K562 (cell line): ENCODE data around the gene ZNF385C. TPM values are rescaled to one million over a fixed set of nuclear protein-coding genes. Genes with fewer than 3 reads are reported as not detected.

Experiments
- ATAC-seq: fragments of 200-7000 bp; cut with Tn5 transposase; 3 replicates; pipeline ENCODE4 v1.9.1; 2020; ENCODE audit warnings: moderate library complexity
- BruUV-seq: library from RNA; stranded (reverse); fragments of 400-500 nt; replicated peaks from 2 replicates; lab custom pipeline; 2021; lab: Mats Ljungman, UMichigan
- CTCF ChIA-PET: fragments of 300-600 bp; formaldehyde crosslinking; extraction: SDS; loops from one replicate; lab custom pipeline; 2021; ENCODE audit warnings: low intra/inter-chr PET ratio; lab: Yijun Ruan, JAX
- POLR2A ChIA-PET: fragments of 300-600, 350-650 bp; sonication (Branson Sonifier 250); formaldehyde crosslinking; extraction: SDS; loops from one replicate; lab custom pipeline; 2021; ENCODE audit warnings: antibody characterized with exemption, inconsistent platforms; lab: Yijun Ruan, JAX
- DNase-seq, 4 experiments: peaks; one replicate each; pipeline versions ENCODE4 v3.0.0 to v3.0.0-alpha.2; 2011 to 2018; ENCODE audit warnings: low spot score in 3 of 4, mixed read lengths in 3 of 4; ENCODE audit errors: extremely low read depth in 1 of 4
- FAIRE-seq: peaks from 2 replicates; lab custom pipeline; 2011; peaks lifted over from hg19 to GRCh38; lab: Jason Lieb, UNC
- H2AFZ ChIP-seq: 2 replicates; pipeline ENCODE4 v1.6.0; 2011; ENCODE audit warnings: low read depth, low read length, control low read depth, inconsistent platforms
- H3K27ac ChIP-seq: fragments of 200-600 bp; 3 replicates; pipeline ENCODE4 v1.8.0; 2011; ENCODE audit warnings: low read depth, mild to moderate bottlenecking, control low read depth, inconsistent platforms, low read length, moderate library complexity, mixed read lengths; ENCODE audit errors: extremely low read depth
- H3K27me3 ChIP-seq, 2 experiments: fragments of 300-600 bp in 1 of 2; 2 replicates in 1 of 2; 3 replicates in 1 of 2; pipeline versions ENCODE4 v1.6.0 to v1.8.0; 2011; ENCODE audit warnings: inconsistent platforms in 2 of 2, low read length in 2 of 2, mild to moderate bottlenecking in 1 of 2, mixed read lengths in 1 of 2, moderate library complexity in 1 of 2; ENCODE audit not compliant: control insufficient read depth in 2 of 2, insufficient read depth in 2 of 2
- H3K36me3 ChIP-seq: fragments of 300-600 bp; 3 replicates; pipeline ENCODE4 v1.8.0; 2011; ENCODE audit warnings: mild to moderate bottlenecking, low read length, inconsistent platforms; ENCODE audit not compliant: control insufficient read depth, insufficient read depth
- H3K4me1 ChIP-seq, 2 experiments: fragments of 200-600 bp in 1 of 2; replicated peaks in 1 of 2; 2 replicates in 1 of 2; 3 replicates in 1 of 2; pipeline versions ENCODE4 v1.5.1 to v1.8.0; 2011; ENCODE audit warnings: inconsistent platforms in 2 of 2, low read length in 2 of 2, mild to moderate bottlenecking in 1 of 2, mixed read lengths in 1 of 2, moderate library complexity in 1 of 2; ENCODE audit not compliant: control insufficient read depth in 2 of 2, insufficient read depth in 2 of 2
- H3K4me2 ChIP-seq: 2 replicates; pipeline ENCODE4 v1.6.1; 2011; ENCODE audit warnings: low read length, control low read depth, inconsistent platforms, mixed read lengths; ENCODE audit not compliant: insufficient read depth
- H3K4me3 ChIP-seq: fragments of 200-600 bp; sonication (generic), shearing (Covaris generic); 2 replicates; pipeline ENCODE4 v1.5.1; 2016; ENCODE audit warnings: control low read depth, inconsistent platforms
- H3K79me2 ChIP-seq: fragments of 200-600 bp; 3 replicates; pipeline ENCODE4 v1.8.0; 2011; ENCODE audit warnings: low read length, inconsistent platforms; ENCODE audit not compliant: control insufficient read depth, insufficient read depth
- H3K9ac ChIP-seq, 2 experiments: 2 replicates each; pipeline versions ENCODE4 v1.6.0 to v1.6.1; 2011; ENCODE audit warnings: low read depth in 2 of 2, low read length in 2 of 2, control low read depth in 1 of 2, inconsistent platforms in 1 of 2, mild to moderate bottlenecking in 1 of 2, mixed read lengths in 1 of 2; ENCODE audit not compliant: insufficient read depth in 1 of 2
- H3K9me1 ChIP-seq: one replicate; pipeline ENCODE4 v1.6.0; 2011; ENCODE audit warnings: inconsistent platforms, mild to moderate bottlenecking, low read length, moderate library complexity; ENCODE audit not compliant: control insufficient read depth, insufficient read depth
- H3K9me3 ChIP-seq: replicated peaks from 2 replicates; pipeline ENCODE4 v1.5.1; 2011; ENCODE audit warnings: low read depth, low read length, inconsistent platforms; ENCODE audit not compliant: control insufficient read depth, insufficient read depth
- H4K20me1 ChIP-seq: replicated peaks from 2 replicates; pipeline ENCODE4 v1.6.1; 2011; ENCODE audit warnings: low read length, inconsistent platforms, mixed read lengths; ENCODE audit not compliant: control insufficient read depth, insufficient read depth
- BACH1 ChIP-seq: fragments of 200-800 bp; sonication (Bioruptor generic); IDR thresholded peaks from 2 replicates; pipeline ENCODE4 v1.6.1; 2016; ENCODE audit warnings: missing genetic modification characterization, missing compliant biosample characterization
- NR1H2 ChIP-seq: sonication (generic); formaldehyde crosslinking; IDR thresholded peaks from 2 replicates; pipeline ENCODE4 v1.4.0; 2020; ENCODE audit warnings: mild to moderate bottlenecking, missing genetic modification reagents
- PKNOX1 ChIP-seq: fragments of 450-650 bp; IDR thresholded peaks from 2 replicates; pipeline ENCODE4 v1.6.1; 2016
- TAF1 ChIP-seq: IDR thresholded peaks from 2 replicates; pipeline ENCODE4 v1.6.1; 2011; ENCODE audit warnings: mild to moderate bottlenecking, low read length, moderate library complexity; ENCODE audit not compliant: insufficient read depth, control insufficient read depth, severe bottlenecking; ENCODE audit errors: extremely low read depth
- ZC3H8 ChIP-seq: fragments of 450-650 bp; IDR thresholded peaks from 2 replicates; pipeline ENCODE4 v1.6.1; 2017
- WGBS: fragments of 100-300 bp; shearing (Covaris generic); methylation state at CpG from one replicate; pipeline ENCODE4 v1.1.6; 2016; ENCODE audit warnings: low coverage, mixed read lengths; ENCODE audit not compliant: insufficient coverage; ENCODE audit errors: missing lambda C conversion rate; 5-methylcytosine and 5-hydroxymethylcytosine counted together
- in situ Hi-C: fragments of 300-500 bp; cut with MboI; formaldehyde crosslinking; loops from 4 replicates; pipeline ENCODE4 v1.15.0; 2018; ENCODE audit warnings: inconsistent platforms, mixed read lengths
- intact Hi-C: fragments of 100-400 bp; cut with micrococcal nuclease; formaldehyde crosslinking; loops from 2 replicates; pipeline ENCODE4 v1.14.2; 2022
- polyA plus RNA-seq, 8 experiments: library from polyadenylated mRNA; depleted of rRNA in 4 of 8; stranded (reverse) in 5 of 8; unstranded in 3 of 8; fragments of >200 nt; fragmentation: Nextera tagmentation in 2 of 8; fragmentation: Illumina TruSeq in 1 of 8; extraction: Ambion mirVana in 2 of 8; extraction: Trizol in 1 of 8; gene quantifications; 2 replicates each; pipeline versions ENCODE4 v1.2.1 to v1.2.3, GENCODE V29; 2011 to 2014; ENCODE audit warnings: inconsistent platforms in 1 of 8, missing spikeins in 1 of 8
- total RNA-seq, 7 experiments: library from RNA; depleted of rRNA in 6 of 7; stranded (reverse); fragments of >200 nt in 6 of 7; fragmentation: Illumina TruSeq in 2 of 7; extraction: Trizol in 2 of 7; gene quantifications; 2 replicates each; pipeline versions ENCODE4 v1.2.1 to v1.2.3, GENCODE V29; 2011 to 2021; ENCODE audit warnings: low replicate concordance in 1 of 7

Gene ZNF385C
- total and polyA plus RNA-seq, 9 of the 15 experiments (the other 6 are each of a cell fraction or from before 2014, with no cell fraction given), result 0.03 to 0.35 (median 0.18) TPM; not detected in 1

- peaks cover 0 to 5% of the 10 kb centered on the region in 2 experiments; a peak in 1 of 5 replicates for H3K27me3 ChIP-seq
- DNase-seq (no peak), ATAC-seq (no peak), FAIRE-seq (no peak)
- peaks cover 14% of the 10 kb centered on the region in 2 experiments for H3K4me1 ChIP-seq
- H3K9me1 ChIP-seq, result no peaks in the 10 kb centered on the region
- H2AFZ ChIP-seq, result no peak overlapping the region
- H4K20me1 ChIP-seq, result no peaks in the 10 kb centered on the region; the same call in 1 of the 2 replicates
- in situ Hi-C loops (no loop called here), intact Hi-C loops (no loop called here)
- H3K9ac ChIP-seq, result peak overlapping the region in 1 of 2 experiments; percentile 27; a peak in 1 of 4 replicates
- POLR2A ChIA-PET, result interaction anchor here (0.6 kb wide), 1 partner anchor 17 kb away, joined by 3 read pairs; no protein-coding TSS in a partner anchor
- no peak overlapping the region for H3K4me2 ChIP-seq
- no peaks in the 10 kb centered on the region for H3K79me2 ChIP-seq
- TF ChIP-seq NR1H2 (CRISPR knock-in tag) (no peak), PKNOX1 (0 out of 2 replicates have a peak, but pooled peaks have one; percentile 12), BACH1 (no peak), TAF1 (no peak), ZC3H8 (no peak)
- TF ChIP-seq, all 486 proteins: peak for 1
- WGBS, result 7% methylated on average over 9 of the region's 9 CpGs
- H3K9me3 ChIP-seq, result no peaks in the 10 kb centered on the region
- no peak overlapping the region for H3K4me3 ChIP-seq
- no peaks in the 10 kb centered on the region for H3K36me3 ChIP-seq
- H3K27ac ChIP-seq, result no peak overlapping the region
- no TSS peak for BruUV-seq
- CTCF ChIA-PET, result no interaction called here
These were observed 16.6 kb downstream of the ZNF385C start for GRCh38 chr17:42081516-42082129.
